HG02970 (cell line): Measurements from ENCODE around the gene THADA.

ENCODE experiments used
- ATAC-seq: cut with Tn5 transposase; IDR thresholded peaks from one replicate; pipeline ENCODE4 v1.9.1; 2021; ENCODE audit warnings: mild to moderate bottlenecking, moderate library complexity, moderate number of reproducible peaks; ENCODE audit not compliant: unreplicated experiment, low FRiP score

The THADA gene

GRCh38 chr2:43368483-43369385, 227.1 kb downstream of the THADA start:
- no peak for ATAC-seq

GRCh38 chr2:43367012-43367782, 228.6 kb downstream of the THADA start:
- ATAC-seq, result no peak

DNA sequence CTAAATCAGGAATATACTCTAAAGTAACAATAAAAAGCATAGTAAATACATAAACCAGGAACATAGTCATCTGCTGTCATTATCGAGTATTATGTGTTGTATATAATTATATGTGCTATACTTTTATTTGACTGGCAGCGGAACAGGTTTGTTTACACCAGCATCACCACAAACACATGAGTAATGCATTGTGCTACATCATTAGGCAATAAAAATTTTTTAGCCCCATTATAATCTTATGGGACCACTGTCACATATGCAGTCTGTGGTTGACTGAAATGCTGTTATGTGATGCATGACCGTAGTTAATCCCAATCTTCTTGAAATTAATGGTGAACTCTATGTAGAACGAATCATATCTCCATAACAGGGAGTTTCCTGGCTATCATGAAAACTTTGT, 232.7 kb downstream of the THADA start:
- no peak for ATAC-seq

GRCh38 chr2:43361286-43361685, 234.6 kb downstream of the THADA start:
- ATAC-seq, result no peak

- no peak for ATAC-seq
Observed at GRCh38 chr2:43360137-43360536, 235.7 kb downstream of the THADA start.

DNA sequence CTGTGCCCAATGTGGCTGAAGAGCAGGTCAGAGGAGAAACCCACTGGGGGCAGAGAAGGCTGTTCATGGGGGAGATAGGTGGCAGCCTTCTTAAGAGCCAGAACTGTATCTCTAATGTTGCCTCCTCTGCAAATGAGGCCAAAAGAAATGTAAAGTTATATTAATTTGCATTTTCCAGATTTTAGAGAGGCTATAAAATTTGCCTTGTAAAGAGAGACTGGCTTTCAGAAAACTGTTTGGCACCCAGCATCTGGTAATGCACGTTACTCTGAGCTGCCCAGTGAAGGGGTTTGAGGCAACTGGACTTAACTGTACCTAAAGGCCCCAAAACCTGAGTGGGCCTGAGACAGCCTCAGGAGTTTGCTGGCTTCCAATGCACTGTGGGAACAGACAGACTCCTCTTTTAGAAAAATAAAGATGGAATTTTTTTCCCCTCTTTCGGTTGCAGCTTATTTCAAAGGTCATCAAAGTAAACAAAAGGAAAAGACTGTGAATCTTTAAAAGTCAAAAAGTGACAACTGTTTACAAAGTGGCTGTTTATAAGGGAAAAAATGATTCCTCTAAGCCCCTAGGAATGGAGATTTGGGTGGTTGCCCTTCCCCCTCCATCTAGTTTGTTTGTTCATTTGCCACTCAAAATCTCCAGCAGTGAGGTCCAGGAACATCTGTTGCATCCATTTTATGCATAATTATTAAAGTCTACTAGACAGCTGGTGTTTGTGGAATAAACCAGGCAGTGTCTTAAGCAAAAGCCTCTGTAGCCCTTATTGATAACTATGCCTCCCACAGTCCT, 237.2 kb downstream of the THADA start:
- ATAC-seq, result no peak

DNA sequence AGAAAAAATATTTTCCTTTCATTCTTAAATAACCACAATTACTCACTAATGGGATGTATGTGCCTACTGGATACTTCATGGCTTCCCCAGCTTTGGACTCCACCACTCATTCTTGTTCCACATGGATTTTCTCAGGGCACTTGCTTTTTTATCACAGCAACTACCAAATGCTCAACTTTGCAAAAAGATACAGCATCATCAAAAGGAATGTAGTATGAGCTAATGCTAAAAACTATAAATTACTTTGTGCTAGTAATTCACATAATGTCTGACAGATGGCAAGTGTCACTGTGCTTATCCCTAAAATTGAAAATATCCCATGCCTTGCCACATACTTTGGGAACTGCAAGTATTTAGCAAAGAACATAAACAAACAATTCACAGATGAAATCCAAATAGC, 239.1 kb downstream of the THADA start:
- no peak for ATAC-seq

- no peak for ATAC-seq
Observed at GRCh38 chr2:43355399-43355798, 240.4 kb downstream of the THADA start.

DNA sequence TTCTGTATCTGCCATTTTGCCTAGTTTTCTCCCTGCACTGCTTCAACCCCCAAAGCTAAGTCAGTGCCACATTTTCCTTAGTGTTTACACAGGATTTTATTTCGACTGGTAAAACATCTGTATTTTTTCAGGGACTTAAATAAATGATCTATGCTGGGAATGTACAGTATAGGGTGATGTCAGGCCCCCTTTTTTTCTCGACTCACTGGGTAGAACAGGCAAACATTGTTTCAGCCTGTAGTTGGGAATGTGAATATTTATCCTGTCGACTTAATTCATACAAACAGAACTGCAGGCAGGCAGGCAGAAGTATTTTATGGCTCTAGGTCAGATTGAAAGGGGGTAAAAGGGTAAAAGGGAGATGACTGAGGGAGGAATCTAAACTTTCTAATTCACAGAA, 245.9 kb downstream of the THADA start:
- no peak for ATAC-seq

DNA sequence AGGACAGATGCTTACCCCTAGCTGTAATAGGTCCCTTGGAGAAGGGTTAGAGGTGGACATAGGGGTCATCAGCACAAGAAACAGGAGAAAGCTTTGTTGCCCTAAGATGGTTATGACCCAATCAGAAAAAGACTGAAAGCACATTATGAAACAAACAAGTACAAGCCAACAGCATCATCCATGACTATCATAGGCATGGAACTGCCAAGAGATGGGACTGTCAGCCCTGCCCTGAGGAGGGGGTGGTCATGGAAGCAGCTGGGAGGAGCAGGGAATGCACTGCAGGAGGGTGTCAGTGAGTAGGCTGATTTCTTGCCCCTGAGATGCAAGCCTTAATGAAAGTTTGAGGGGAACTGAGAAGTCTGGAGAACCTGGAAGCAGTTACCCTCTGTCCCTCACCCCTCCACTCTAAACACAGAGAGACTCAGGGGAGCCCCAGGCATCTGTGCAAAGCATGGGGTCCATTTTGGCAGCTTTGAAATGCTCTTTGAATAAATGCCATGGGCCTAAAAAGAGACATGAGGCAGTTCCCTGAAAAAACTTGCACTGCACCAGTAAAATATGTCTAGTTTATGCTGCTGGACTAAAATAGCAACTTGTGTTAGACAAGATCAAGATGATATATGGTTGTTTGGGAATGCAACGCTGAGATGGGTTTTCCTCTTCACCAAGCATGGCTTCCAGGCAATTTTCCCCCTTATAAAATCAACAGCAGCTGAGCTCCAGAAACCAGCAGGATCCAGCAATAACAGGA, 246.8 kb downstream of the THADA start:
- no peak for ATAC-seq

DNA sequence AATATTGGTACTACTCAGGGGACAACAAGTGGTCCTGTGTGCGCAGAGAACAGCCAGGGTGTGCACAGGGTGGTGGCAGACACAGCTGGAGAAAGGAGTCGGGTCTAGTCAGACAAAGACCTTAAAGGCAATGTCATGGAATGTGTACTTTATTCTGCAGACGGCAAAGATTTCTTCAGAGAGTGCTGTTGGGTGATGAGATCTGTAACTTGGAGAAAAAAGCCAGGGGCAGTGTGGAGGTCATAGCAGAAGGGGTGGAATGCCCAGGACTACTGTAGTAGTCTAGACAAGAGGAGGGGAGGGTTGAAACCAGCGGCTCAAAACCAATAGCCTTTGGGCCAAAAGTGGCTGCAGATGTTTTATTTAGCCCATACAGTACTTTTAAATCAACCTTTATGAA, 248.1 kb downstream of the THADA start:
- ATAC-seq, result no peak

DNA sequence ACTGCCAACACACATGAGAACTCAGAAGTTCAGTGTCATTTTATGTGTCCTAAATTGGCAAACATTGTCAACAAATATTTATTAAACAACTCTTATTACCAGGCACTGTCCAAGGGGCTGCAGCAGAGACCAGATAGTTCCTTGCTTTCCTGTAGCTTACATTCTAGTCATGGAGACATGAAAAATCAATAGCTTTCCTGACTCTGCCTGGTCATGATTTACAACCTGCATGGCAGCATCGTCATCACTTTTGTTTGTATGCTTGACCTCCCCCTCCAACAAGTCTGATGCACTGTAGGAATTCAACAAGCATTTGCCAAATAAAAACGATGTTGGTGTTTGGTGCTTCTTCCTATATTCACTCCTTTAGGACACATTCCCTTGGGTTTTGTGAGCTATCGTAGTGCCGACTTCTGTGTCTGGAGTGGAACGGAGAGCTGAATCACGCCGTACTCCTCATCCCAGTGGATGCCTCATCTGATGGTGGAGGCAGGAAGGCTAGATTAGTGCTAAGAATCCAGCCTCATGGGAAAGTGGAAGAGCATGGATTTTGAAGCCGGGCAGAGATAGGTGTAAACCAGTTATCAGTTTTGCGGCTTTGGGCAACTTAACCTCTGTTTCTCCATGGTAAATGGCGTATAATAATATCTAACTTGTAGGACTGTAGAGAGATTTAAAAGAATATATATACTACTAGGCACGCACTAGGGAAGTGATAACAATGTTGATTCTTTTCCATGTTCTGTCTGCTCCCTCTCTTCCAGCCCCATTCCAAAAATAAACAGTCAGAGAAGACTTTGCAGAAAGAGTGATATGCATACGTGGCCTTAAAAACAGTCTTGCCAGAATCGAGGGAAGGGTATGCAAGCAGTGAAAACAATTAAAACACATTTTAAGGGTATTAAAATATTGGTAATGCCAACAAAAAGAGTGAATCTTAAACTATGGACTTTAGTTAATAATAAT, 249.0 kb downstream of the THADA start:
- no peak for ATAC-seq

DNA sequence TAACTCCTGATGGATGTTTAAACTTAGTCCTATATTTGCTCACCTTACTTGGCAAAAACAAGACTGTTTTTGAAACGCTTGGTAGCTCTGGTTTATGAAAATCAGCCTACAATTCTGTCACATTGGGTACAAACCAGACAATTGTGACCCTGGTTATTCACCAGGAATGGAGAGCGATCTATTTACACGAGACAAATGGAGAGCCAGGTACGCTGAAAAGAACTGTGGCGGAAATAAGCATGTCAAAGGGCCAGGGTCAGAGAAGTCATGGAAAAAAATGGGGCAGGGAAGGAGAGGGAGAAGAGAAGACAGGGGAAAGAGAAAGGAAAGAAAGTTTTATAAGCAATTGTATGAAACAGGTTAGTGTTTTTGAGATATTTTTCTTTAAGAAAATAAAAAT, 250.0 kb downstream of the THADA start:
- no peak for ATAC-seq

GRCh38 chr2:43345391-43345813, 250.4 kb downstream of the THADA start:
- no peak for ATAC-seq

DNA sequence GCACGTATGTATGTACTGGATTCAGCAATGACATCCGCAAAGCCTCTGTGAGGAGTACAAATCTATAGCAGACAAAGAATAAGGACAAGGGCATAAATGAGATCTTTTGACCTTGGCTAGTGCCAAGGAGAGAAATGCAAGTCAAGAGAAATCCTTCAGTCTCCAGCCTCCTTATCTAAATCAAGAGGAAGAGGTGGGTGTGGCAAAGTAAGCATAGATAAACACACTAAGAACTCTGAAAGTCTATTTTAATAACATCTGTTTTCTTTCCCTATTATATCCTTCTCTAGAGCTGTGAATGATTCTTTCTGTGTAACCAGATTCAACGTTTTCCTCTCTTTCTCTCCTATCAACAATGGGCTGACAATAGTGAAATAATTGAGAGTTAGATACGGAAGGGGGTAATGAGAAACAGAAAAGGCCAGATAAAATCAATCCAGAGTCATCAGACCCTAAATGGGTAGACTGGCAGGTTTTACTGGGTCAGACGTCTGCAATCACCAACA, 250.9 kb downstream of the THADA start:
- ATAC-seq, result no peak

- no peak for ATAC-seq
Observed at GRCh38 chr2:43343573-43344304, 252.1 kb downstream of the THADA start.

DNA sequence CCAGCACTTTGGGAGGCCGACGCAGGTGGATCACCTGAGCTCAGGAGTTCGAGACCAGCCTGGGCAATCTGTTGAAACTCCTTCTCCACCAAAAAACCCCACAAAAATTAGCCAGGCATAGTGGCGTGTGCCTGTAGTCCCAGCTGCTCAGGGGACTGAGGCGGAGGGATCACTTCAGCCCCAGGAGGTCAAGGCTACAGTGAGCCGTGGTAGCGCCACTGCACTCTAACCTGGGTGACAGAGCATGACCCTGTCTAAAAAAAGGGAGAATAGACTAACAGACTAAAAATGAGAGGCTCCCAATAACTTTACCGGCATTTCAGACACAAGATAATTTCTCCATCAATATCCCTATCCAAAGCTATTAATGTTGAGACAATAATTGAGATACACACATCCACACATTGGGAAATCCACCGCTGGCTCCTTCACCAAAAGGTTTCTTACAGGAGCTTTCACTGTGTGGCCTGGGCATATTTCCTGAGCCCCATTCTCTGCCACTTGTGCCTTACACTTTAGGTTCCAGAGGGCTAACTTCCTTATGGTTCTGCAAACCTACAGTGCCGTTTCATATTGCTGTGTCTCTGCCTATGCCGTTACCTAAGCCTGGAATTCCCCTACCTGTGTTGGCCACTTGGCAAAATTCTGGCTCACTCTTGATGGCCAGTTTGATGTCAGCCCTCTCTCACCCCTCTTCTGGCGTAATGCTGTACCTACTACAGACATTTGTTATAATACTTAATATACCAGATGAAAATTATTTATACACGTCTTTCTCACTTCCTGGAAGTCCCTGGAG, 253.7 kb downstream of the THADA start:
- ATAC-seq, result no peak
